Activated CD8-positive, alpha-beta memory T cell treated with anti-CD3 and anti-CD28 coated beads for 48 hours (primary cell): Measurements from ENCODE around the gene E2F1.
"Not testable (repeated sequence)": the region's sequence is repeated elsewhere in the genome, so short reads cannot be mapped to it uniquely, and the experiment has no call there.

Source experiments
- DNase-seq, 3 experiments: peaks; one replicate each; pipeline ENCODE4 v3.0.0-alpha.2; 2020; ENCODE audit warnings: low read depth in 2 of 3, low spot score in 2 of 3

Gene E2F1

GRCh38 chr20:33658929-33659328, 27.3 kb downstream of the E2F1 start:
- DNase-seq, result no peak

GRCh38 chr20:33658510-33658909, 27.7 kb downstream of the E2F1 start:
- DNase-seq, result no peak

GRCh38 chr20:33657704-33658095, 28.5 kb downstream of the E2F1 start:
- no peak for DNase-seq

- DNase-seq, result no peak
Measured at GRCh38 chr20:33656783-33657703, 29.1 kb downstream of the E2F1 start.

- DNase-seq, result no peak
Measured at GRCh38 chr20:33656010-33656782, 30.0 kb downstream of the E2F1 start.

GRCh38 chr20:33655164-33655563, 31.0 kb downstream of the E2F1 start:
- DNase-seq, result no peak

GRCh38 chr20:33654680-33655161, 31.5 kb downstream of the E2F1 start:
- no peak for DNase-seq

GRCh38 chr20:33653900-33654596, 32.1 kb downstream of the E2F1 start:
- DNase-seq, result no peak

GRCh38 chr20:33653218-33653899, 32.8 kb downstream of the E2F1 start:
- no peak for DNase-seq

GRCh38 chr20:33651562-33652048, 34.6 kb downstream of the E2F1 start:
- no peak for DNase-seq

GRCh38 chr20:33650753-33651561, 35.2 kb downstream of the E2F1 start:
- no peak for DNase-seq

- no peak for DNase-seq
Measured at GRCh38 chr20:33650111-33650752, 36.0 kb downstream of the E2F1 start.

- no peak for DNase-seq
Measured at GRCh38 chr20:33649201-33649681, 36.9 kb downstream of the E2F1 start.

- DNase-seq, result no peak
Measured at GRCh38 chr20:33648396-33649004, 37.7 kb downstream of the E2F1 start.

- no peak for DNase-seq
Measured at GRCh38 chr20:33647603-33648395, 38.4 kb downstream of the E2F1 start.

- not testable (repeated sequence) for DNase-seq
Measured at GRCh38 chr20:33646959-33647602, 39.1 kb downstream of the E2F1 start.

- DNase-seq, result no peak
Measured at GRCh38 chr20:33646191-33646590, 40.0 kb downstream of the E2F1 start.
